ENCODE results near the gene MYL4.

MYL4 gene

DNA sequence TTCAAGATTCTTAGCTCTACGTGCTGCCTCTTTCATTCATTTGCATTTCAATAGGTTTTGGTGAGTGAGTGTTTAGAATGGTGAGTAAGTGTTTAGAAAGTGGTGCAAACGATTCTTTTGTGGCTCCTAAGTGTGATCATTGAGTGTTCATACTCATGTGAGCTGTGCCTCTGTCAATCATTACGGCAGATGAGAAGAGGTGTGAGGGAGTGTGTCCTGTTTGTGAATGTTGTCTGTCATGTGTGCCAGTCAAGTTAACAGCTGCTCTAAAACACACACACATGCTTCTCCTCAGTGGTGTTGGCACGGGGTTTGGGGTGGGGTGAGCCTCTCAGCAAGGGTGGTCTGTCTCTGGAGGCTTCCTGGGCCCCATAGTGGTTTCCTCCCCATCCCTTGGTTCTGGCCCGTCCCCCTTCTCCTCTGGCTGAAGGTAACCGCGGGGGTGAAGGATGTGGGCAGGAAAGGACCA lies 11.4 kb downstream of the MYL4 start:
- no peak for DNase-seq (ENCODE audit: low spot score)
- no peaks in the 10 kb centered on the region for H3K79me1 ChIP-seq (ENCODE audit: low read depth, low read length)
- H4K91ac ChIP-seq (ENCODE audit: low read depth, low read length, poor library complexity), result no peak overlapping the region
- H3K18ac ChIP-seq (ENCODE audit: low read length), result no peak overlapping the region
- peaks cover 0 to 3% (median 0%) of the 10 kb centered on the region in 3 experiments for H3K27me3 ChIP-seq (ENCODE audit: control insufficient read depth in 3 of 3, insufficient read depth in 3 of 3, low read depth in 1 of 3, low read length in 3 of 3)
- peaks cover 4 to 10% of the 10 kb centered on the region in 2 donors for H3K9me3 ChIP-seq (replicated peaks in 1 of 2; ENCODE audit: control insufficient read depth in 2 of 2, insufficient read depth in 1 of 2, low read depth in 1 of 2, low read length in 2 of 2)
- no peak overlapping the region for H3K4me3 ChIP-seq (ENCODE audit: low read length in 2 of 2)
- H3K9ac ChIP-seq (ENCODE audit: low read depth, low read length, poor library complexity), result no peak overlapping the region
- no peak overlapping the region for H3K4ac ChIP-seq (ENCODE audit: low read length)
- no peaks in the 10 kb centered on the region for H3K36me3 ChIP-seq (replicated peaks in 1 of 2; ENCODE audit: control insufficient read depth in 2 of 2, insufficient read depth in 2 of 2, low read length in 2 of 2)
- no peak overlapping the region for H2AK5ac ChIP-seq (ENCODE audit: low read depth, low read length)
- H3K27ac ChIP-seq (replicated peaks; ENCODE audit: low read length), result no peak overlapping the region
- no peak overlapping the region for H2BK5ac ChIP-seq (ENCODE audit: low read length)
- no CpG with 5 or more reads among the region's 7 CpGs for WGBS, 2 donors (ENCODE audit: extremely low coverage in 2 of 2, insufficient read length in 2 of 2, insufficient replicate concordance in 1 of 2)
- no peak overlapping the region for H4K8ac ChIP-seq (ENCODE audit: low read depth, low read length)
- peak overlapping the region; percentile 3 for H2AFZ ChIP-seq (ENCODE audit: low read length)
- H3K4me1 ChIP-seq (ENCODE audit: control insufficient read depth in 2 of 2, insufficient read depth in 1 of 2, low read depth in 1 of 2, low read length in 2 of 2), result peaks cover 3 to 12% of the 10 kb centered on the region in 2 donors
- H2BK120ac ChIP-seq (ENCODE audit: low read depth, low read length), result no peak overlapping the region
- H2BK12ac ChIP-seq (ENCODE audit: low read length), result no peak overlapping the region
- H3K14ac ChIP-seq (ENCODE audit: low read length), result no peak overlapping the region
- H3K4me2 ChIP-seq (ENCODE audit: insufficient read depth, low read length, poor library complexity, severe bottlenecking), result no peak overlapping the region
- no peak overlapping the region for H3K23ac ChIP-seq (ENCODE audit: low read depth, low read length, poor library complexity)
- H2BK15ac ChIP-seq (ENCODE audit: low read length), result no peak overlapping the region

- DNase-seq (ENCODE audit: low spot score), result no peak
- peaks cover 0 to 3% (median 0%) of the 10 kb centered on the region in 3 experiments for H3K27me3 ChIP-seq (ENCODE audit: control insufficient read depth in 3 of 3, insufficient read depth in 3 of 3, low read depth in 1 of 3, low read length in 3 of 3)
- H2AK5ac ChIP-seq (ENCODE audit: low read depth, low read length), result peak overlapping the region; percentile 76
- peaks cover 3 to 12% of the 10 kb centered on the region in 2 donors for H3K4me1 ChIP-seq (ENCODE audit: control insufficient read depth in 2 of 2, insufficient read depth in 1 of 2, low read depth in 1 of 2, low read length in 2 of 2)
- no peak overlapping the region for H3K4me3 ChIP-seq (ENCODE audit: low read length in 2 of 2)
- H3K4me2 ChIP-seq (ENCODE audit: insufficient read depth, low read length, poor library complexity, severe bottlenecking), result no peak overlapping the region
- H3K27ac ChIP-seq (replicated peaks; ENCODE audit: low read length), result no peak overlapping the region
- no peak overlapping the region for H3K4ac ChIP-seq (ENCODE audit: low read length)
- no peak overlapping the region for H2BK12ac ChIP-seq (ENCODE audit: low read length)
- no peak overlapping the region for H4K8ac ChIP-seq (ENCODE audit: low read depth, low read length)
- no peak overlapping the region for H2AFZ ChIP-seq (ENCODE audit: low read length)
- no peak overlapping the region for H3K14ac ChIP-seq (ENCODE audit: low read length)
- no peak overlapping the region for H2BK5ac ChIP-seq (ENCODE audit: low read length)
- H2BK120ac ChIP-seq (ENCODE audit: low read depth, low read length), result no peak overlapping the region
- WGBS, 2 donors (ENCODE audit: extremely low coverage in 2 of 2, insufficient read length in 2 of 2, insufficient replicate concordance in 1 of 2), result no CpG with 5 or more reads among the region's 6 CpGs
- H3K9ac ChIP-seq (ENCODE audit: low read depth, low read length, poor library complexity), result no peak overlapping the region
- peaks cover 4 to 10% of the 10 kb centered on the region in 2 donors for H3K9me3 ChIP-seq (replicated peaks in 1 of 2; ENCODE audit: control insufficient read depth in 2 of 2, insufficient read depth in 1 of 2, low read depth in 1 of 2, low read length in 2 of 2)
- no peak overlapping the region for H3K23ac ChIP-seq (ENCODE audit: low read depth, low read length, poor library complexity)
- H3K36me3 ChIP-seq (replicated peaks in 1 of 2; ENCODE audit: control insufficient read depth in 2 of 2, insufficient read depth in 2 of 2, low read length in 2 of 2), result no peaks in the 10 kb centered on the region
- no peak overlapping the region for H4K91ac ChIP-seq (ENCODE audit: low read depth, low read length, poor library complexity)
- no peaks in the 10 kb centered on the region for H3K79me1 ChIP-seq (ENCODE audit: low read depth, low read length)
- H3K18ac ChIP-seq (ENCODE audit: low read length), result no peak overlapping the region
- peak overlapping the region; percentile 35 for H2BK15ac ChIP-seq (ENCODE audit: low read length)
Measured at GRCh38 chr17:47221154-47221553, 12.0 kb downstream of the MYL4 start.

- H4K8ac ChIP-seq (ENCODE audit: low read depth, low read length), result no peak overlapping the region
- DNase-seq (ENCODE audit: low spot score), result no peak
- peaks cover 4 to 10% of the 10 kb centered on the region in 2 donors for H3K9me3 ChIP-seq (replicated peaks in 1 of 2; ENCODE audit: control insufficient read depth in 2 of 2, insufficient read depth in 1 of 2, low read depth in 1 of 2, low read length in 2 of 2)
- peak overlapping the region; percentile 35 for H2BK15ac ChIP-seq (ENCODE audit: low read length)
- H2AK5ac ChIP-seq (ENCODE audit: low read depth, low read length), result no peak overlapping the region
- H3K4ac ChIP-seq (ENCODE audit: low read length), result no peak overlapping the region
- peak overlapping the region; percentile 65 for H3K18ac ChIP-seq (ENCODE audit: low read length)
- H3K4me3 ChIP-seq (ENCODE audit: low read length in 2 of 2), result no peak overlapping the region
- no peak overlapping the region for H3K14ac ChIP-seq (ENCODE audit: low read length)
- H2BK12ac ChIP-seq (ENCODE audit: low read length), result no peak overlapping the region
- peaks cover 0 to 3% (median 0%) of the 10 kb centered on the region in 3 experiments for H3K27me3 ChIP-seq (ENCODE audit: control insufficient read depth in 3 of 3, insufficient read depth in 3 of 3, low read depth in 1 of 3, low read length in 3 of 3)
- H3K23ac ChIP-seq (ENCODE audit: low read depth, low read length, poor library complexity), result no peak overlapping the region
- H3K4me1 ChIP-seq (ENCODE audit: control insufficient read depth in 2 of 2, insufficient read depth in 1 of 2, low read depth in 1 of 2, low read length in 2 of 2), result peaks cover 3 to 12% of the 10 kb centered on the region in 2 donors
- no peaks in the 10 kb centered on the region for H3K36me3 ChIP-seq (replicated peaks in 1 of 2; ENCODE audit: control insufficient read depth in 2 of 2, insufficient read depth in 2 of 2, low read length in 2 of 2)
- WGBS, 2 donors (ENCODE audit: extremely low coverage in 2 of 2, insufficient read length in 2 of 2, insufficient replicate concordance in 1 of 2), result no CpG with 5 or more reads among the region's 4 CpGs
- no peak overlapping the region for H3K27ac ChIP-seq (replicated peaks; ENCODE audit: low read length)
- H3K79me1 ChIP-seq (ENCODE audit: low read depth, low read length), result no peaks in the 10 kb centered on the region
- no peak overlapping the region for H4K91ac ChIP-seq (ENCODE audit: low read depth, low read length, poor library complexity)
- no peak overlapping the region for H2BK5ac ChIP-seq (ENCODE audit: low read length)
- peak overlapping the region; percentile 12 for H3K9ac ChIP-seq (ENCODE audit: low read depth, low read length, poor library complexity)
- no peak overlapping the region for H2AFZ ChIP-seq (ENCODE audit: low read length)
- no peak overlapping the region for H2BK120ac ChIP-seq (ENCODE audit: low read depth, low read length)
- no peak overlapping the region for H3K4me2 ChIP-seq (ENCODE audit: insufficient read depth, low read length, poor library complexity, severe bottlenecking)
Measured at GRCh38 chr17:47222047-47222446, 12.9 kb downstream of the MYL4 start.

DNA sequence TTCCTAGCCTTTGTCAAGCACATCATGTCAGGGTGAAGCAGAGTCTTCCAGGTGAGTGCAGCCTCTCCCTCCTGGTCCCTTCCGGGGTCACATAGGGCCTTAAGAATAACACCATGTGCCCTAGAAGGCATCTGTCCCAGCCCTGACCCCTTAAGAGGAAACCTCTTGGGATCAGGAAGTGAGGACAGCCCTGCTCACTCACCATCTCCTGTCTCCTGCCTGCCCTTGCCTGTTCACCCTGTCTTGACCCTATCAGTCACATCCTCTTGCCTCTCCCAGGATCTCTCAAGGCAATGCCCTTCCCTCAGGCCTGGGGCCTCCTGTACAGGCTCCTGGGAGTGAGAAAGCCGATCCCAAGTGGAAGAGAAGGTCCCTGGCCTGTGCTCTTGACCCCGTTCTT lies 13.9 kb downstream of the MYL4 start:
- H3K9ac ChIP-seq (ENCODE audit: low read depth, low read length, poor library complexity), result no peak overlapping the region
- H2BK120ac ChIP-seq (ENCODE audit: low read depth, low read length), result no peak overlapping the region
- peaks cover 4 to 10% of the 10 kb centered on the region in 2 donors for H3K9me3 ChIP-seq (replicated peaks in 1 of 2; ENCODE audit: control insufficient read depth in 2 of 2, insufficient read depth in 1 of 2, low read depth in 1 of 2, low read length in 2 of 2)
- no peak overlapping the region for H2BK12ac ChIP-seq (ENCODE audit: low read length)
- no peak overlapping the region for H3K18ac ChIP-seq (ENCODE audit: low read length)
- no peak overlapping the region for H4K91ac ChIP-seq (ENCODE audit: low read depth, low read length, poor library complexity)
- H3K4me1 ChIP-seq (ENCODE audit: control insufficient read depth in 2 of 2, insufficient read depth in 1 of 2, low read depth in 1 of 2, low read length in 2 of 2), result peaks cover 3 to 12% of the 10 kb centered on the region in 2 donors
- H3K14ac ChIP-seq (ENCODE audit: low read length), result no peak overlapping the region
- H3K4me2 ChIP-seq (ENCODE audit: insufficient read depth, low read length, poor library complexity, severe bottlenecking), result no peak overlapping the region
- no peak overlapping the region for H2BK5ac ChIP-seq (ENCODE audit: low read length)
- H3K4me3 ChIP-seq (ENCODE audit: low read length in 2 of 2), result no peak overlapping the region
- H2AK5ac ChIP-seq (ENCODE audit: low read depth, low read length), result no peak overlapping the region
- H3K36me3 ChIP-seq (replicated peaks in 1 of 2; ENCODE audit: control insufficient read depth in 2 of 2, insufficient read depth in 2 of 2, low read length in 2 of 2), result no peaks in the 10 kb centered on the region
- no peak overlapping the region for H4K8ac ChIP-seq (ENCODE audit: low read depth, low read length)
- no peak overlapping the region for H3K27ac ChIP-seq (replicated peaks; ENCODE audit: low read length)
- no CpG with 5 or more reads among the region's 3 CpGs for WGBS, 2 donors (ENCODE audit: extremely low coverage in 2 of 2, insufficient read length in 2 of 2, insufficient replicate concordance in 1 of 2)
- no peak overlapping the region for H2AFZ ChIP-seq (ENCODE audit: low read length)
- H3K79me1 ChIP-seq (ENCODE audit: low read depth, low read length), result no peaks in the 10 kb centered on the region
- peaks cover 0 to 3% (median 0%) of the 10 kb centered on the region in 3 experiments for H3K27me3 ChIP-seq (ENCODE audit: control insufficient read depth in 3 of 3, insufficient read depth in 3 of 3, low read depth in 1 of 3, low read length in 3 of 3)
- no peak for DNase-seq (ENCODE audit: low spot score)
- H2BK15ac ChIP-seq (ENCODE audit: low read length), result no peak overlapping the region
- H3K23ac ChIP-seq (ENCODE audit: low read depth, low read length, poor library complexity), result no peak overlapping the region
- H3K4ac ChIP-seq (ENCODE audit: low read length), result no peak overlapping the region
